ENCODE results near the gene LHFPL2. TPM values are rescaled to one million over a fixed set of nuclear protein-coding genes. Genes with fewer than 3 reads are reported as not detected.

LHFPL2 gene
- total and polyA plus RNA-seq, 2 of the 4 experiments (the other 2 are of a cell fraction) = 6.5 to 11.3 TPM

DNA sequence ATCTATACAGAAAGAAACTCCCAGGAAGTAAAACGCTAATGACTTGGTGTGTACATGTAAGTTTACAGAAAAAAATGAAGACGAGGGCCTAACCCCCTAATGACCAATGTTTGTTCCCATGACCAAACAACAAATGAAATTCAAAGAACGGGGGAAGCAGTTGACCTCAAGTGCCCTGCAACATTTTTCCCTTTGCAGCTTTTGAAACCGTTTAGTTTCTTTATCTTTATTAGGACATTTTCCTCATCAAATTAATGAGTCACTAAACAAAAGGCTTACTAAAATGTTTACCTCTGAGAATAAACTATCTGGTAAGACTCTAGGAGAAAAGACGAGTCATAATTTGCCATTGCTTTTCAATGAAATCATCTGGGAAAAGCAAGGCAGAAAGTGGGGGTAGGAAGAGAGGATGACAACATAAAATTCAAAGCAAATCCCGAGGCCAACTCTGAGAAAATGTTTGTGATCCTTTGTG, 57.4 kb downstream of the LHFPL2 start (continued):
- TF ChIP-seq RAD21 (IDR thresholded peaks at IDR 0.05; ENCODE audit: low read length) = no peak; the same call in 1 of the 2 replicates

DNA sequence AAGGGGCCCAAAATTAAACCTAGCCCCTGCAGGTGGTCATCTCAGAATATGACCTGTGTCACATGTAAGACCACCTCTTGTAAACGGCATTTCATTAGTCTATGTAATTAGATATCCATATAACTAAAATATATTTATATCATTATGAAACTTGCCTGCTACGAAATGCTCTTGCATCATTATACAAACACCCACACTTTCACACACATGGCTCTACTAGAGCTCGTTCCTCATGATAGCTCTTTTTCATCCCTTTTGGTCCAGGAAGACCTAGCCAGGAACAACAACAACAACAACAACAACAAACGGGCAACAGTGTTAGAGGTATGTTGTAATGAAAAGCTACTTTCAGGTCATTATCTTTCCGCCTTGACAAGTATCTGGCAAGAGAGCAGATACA, 58.6 kb downstream of the LHFPL2 start:
- Histone ChIP-seq H2BK120ac (ENCODE audit: low read depth, low read length) (peak overlapping the region; percentile 93), H4K20me1 (ENCODE audit: insufficient read depth, low read length) (peaks cover 7% of the 10 kb centered on the region), H2BK5ac (ENCODE audit: low read depth, low read length, poor library complexity, severe bottlenecking) (peak overlapping the region; percentile 69), H2AK9ac (replicated peaks; ENCODE audit: low read depth, low read length, poor library complexity) (no peak overlapping the region), H4K91ac (ENCODE audit: insufficient read depth, low read depth, low read length) (peak overlapping the region; percentile 83), H2AFZ (replicated peaks; ENCODE audit: low read length, poor library complexity) (no peak overlapping the region), H3K4me1 (ENCODE audit: control insufficient read depth, insufficient read depth, low read length) (peaks cover 43% of the 10 kb centered on the region), H4K8ac (ENCODE audit: low read depth in 2 of 2, low read length in 2 of 2) (peak overlapping the region; percentile 63 to 78; a peak in 3 of 4 replicates), H3K4me2 (ENCODE audit: low read depth, low read length) (no peak overlapping the region), H2BK15ac (ENCODE audit: low read depth, low read length) (peak overlapping the region; percentile 99), H3K27ac (ENCODE audit: insufficient read depth, low read length) (no peak overlapping the region), H3K4me3 (ENCODE audit: insufficient read depth, low read depth, low read length) (no peak overlapping the region), H3K27me3 (ENCODE audit: control insufficient read depth, insufficient read depth, low read length) (no peaks in the 10 kb centered on the region), H3K9me1 (ENCODE audit: insufficient read depth, low read length) (peaks cover 43% of the 10 kb centered on the region), H3K23ac (ENCODE audit: low read depth, low read length) (peak overlapping the region; percentile 70; the same call in 1 of the 2 replicates), H3K36me3 (ENCODE audit: control insufficient read depth, insufficient read depth, low read length) (peaks cover 7% of the 10 kb centered on the region), H2BK20ac (ENCODE audit: low read depth, low read length) (peak overlapping the region; percentile 88), H3K9ac (ENCODE audit: low read depth, low read length) (no peak overlapping the region), H3K9me3 (ENCODE audit: control insufficient read depth, insufficient read depth, low read length) (no peaks in the 10 kb centered on the region), H3K79me1 (ENCODE audit: low read depth in 1 of 2, low read length in 2 of 2) (peaks cover 45 to 72% of the 10 kb centered on the region in 2 experiments), H4K5ac (ENCODE audit: low read depth, low read length) (peak overlapping the region; percentile 83), H3K18ac (ENCODE audit: low read depth, low read length) (peak overlapping the region; percentile 83; the same call in 1 of the 2 replicates), H2AK5ac (ENCODE audit: low read depth, low read length) (peak overlapping the region; percentile 97), H3K4ac (ENCODE audit: low read depth, low read length) (peak overlapping the region; percentile 89; the same call in 1 of the 2 replicates), H3K14ac (replicated peaks; ENCODE audit: low read depth, low read length) (peak overlapping the region; percentile 87), H3K56ac (ENCODE audit: extremely low read depth, insufficient read depth, low read length) (no peak overlapping the region)
- no CpG with 5 or more reads among the region's 5 CpGs for WGBS, 2 experiments (ENCODE audit: extremely low coverage in 2 of 2, insufficient read length in 1 of 2)
- CTCF ChIA-PET = interaction anchor here (0.7 kb wide), 1 partner anchor 214 kb away, joined by 3 read pairs; no protein-coding TSS in a partner anchor
- DNase-seq (no peak), ATAC-seq (ENCODE audit: low read depth) (no peak)
- intact Hi-C loops (cut with micrococcal nuclease) (loop anchor here (5.0 kb wide), 2 partner anchors 57 to 83 kb away; partner anchors contain the start of gene LHFPL2), in situ Hi-C loops (cut with MboI; ENCODE audit: low sequenced_read_pairs) (loop anchor here (10.0 kb wide), 1 partner anchor 85 kb away; no protein-coding TSS in a partner anchor), dilution Hi-C loops (cut with HindIII; ENCODE audit: low sequenced_read_pairs, unreplicated experiment) (no loop called here)
- BruUV-seq (replicated peaks) = no TSS peak
- POLR2A ChIA-PET (ENCODE audit: unreplicated experiment) = no interaction called here
- TF ChIP-seq RFX5 (IDR thresholded peaks at IDR 0.05; ENCODE audit: low read depth, low read length) = no peak
- peak; percentile 49; the same call in 1 of the 2 replicates for TF ChIP-seq CEBPB (IDR thresholded peaks at IDR 0.05; ENCODE audit: low read depth, low read length)

All from IMR-90 (cell line).